ENCODE results near the gene CDK11A. TPM values are rescaled to one million over a fixed set of nuclear protein-coding genes. Genes with fewer than 3 reads are reported as not detected.
A peak's percentile ranks its signal among the peaks of the same experiment; 100 is the strongest.
"Not testable (repeated sequence)": the region's sequence is repeated elsewhere in the genome, so short reads cannot be mapped to it uniquely, and the experiment has no call there.

Gene CDK11A
- total RNA-seq, 1 donor from 2014 or later = 74.4 TPM

DNA sequence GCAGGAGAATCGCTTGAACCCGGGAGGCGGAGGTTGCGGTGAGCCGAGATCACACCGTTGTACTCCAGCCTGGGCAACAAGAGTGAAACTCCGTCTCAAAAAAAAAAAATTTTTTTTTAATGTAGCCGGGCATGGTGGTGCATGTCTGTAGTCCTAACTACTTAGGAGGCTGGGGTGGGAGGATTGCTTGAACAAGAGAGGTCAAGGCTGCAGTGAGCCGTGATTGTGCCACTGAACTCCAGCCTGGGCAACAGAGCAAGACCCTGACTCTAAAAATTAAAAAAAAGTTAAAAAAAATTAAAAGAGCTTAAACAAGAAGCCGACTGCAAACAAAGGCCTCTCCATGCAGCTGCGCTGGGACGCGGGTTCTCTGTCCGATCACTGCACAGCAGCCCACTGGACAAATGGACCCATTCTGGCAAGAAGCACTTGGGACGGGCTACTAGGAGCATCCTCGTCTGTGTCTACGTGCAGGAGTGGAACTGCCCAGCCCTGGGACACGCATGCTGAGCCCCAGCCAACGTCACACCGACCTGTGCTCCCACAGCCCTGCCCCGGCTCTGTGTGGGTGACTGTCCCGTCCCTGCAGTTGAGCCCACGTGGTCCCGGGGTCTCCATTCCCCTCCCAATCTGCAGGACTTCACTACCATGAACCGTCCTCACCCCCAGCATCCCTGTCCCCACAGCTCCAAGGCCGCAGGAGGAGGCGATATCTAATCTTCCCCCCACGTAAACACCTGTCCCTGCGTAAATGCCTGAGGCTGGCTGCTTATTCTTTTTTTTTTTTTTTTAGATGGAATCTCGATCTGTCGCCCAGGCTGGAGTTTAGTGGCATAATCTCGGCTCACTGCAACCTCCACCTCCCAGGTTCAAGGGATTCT, 43.9 kb downstream of the CDK11A start:
- H3K9me3 Mint-ChIP-seq = no peaks in the 10 kb centered on the region
- no peak overlapping the region for H3K4me3 Mint-ChIP-seq
- peaks cover 17% of the 10 kb centered on the region for H3K4me1 Mint-ChIP-seq (ENCODE audit: low read depth)
- no peak for DNase-seq (ENCODE audit: low spot score)
- H3K27me3 Mint-ChIP-seq (ENCODE audit: insufficient read depth) = no peaks in the 10 kb centered on the region
- no peaks in the 10 kb centered on the region for H3K36me3 Mint-ChIP-seq (ENCODE audit: low read depth)
- H3K27ac Mint-ChIP-seq = no peak overlapping the region
- intact Hi-C loops (cut with micrococcal nuclease) = no loop called here

GRCh38 chr1:1678581-1679380, 45.4 kb downstream of the CDK11A start:
- intact Hi-C loops (cut with micrococcal nuclease) = no loop called here
- peaks cover 3% of the 10 kb centered on the region for H3K36me3 Mint-ChIP-seq (ENCODE audit: low read depth)
- no peaks in the 10 kb centered on the region for H3K27me3 Mint-ChIP-seq (ENCODE audit: insufficient read depth)
- peak overlapping the region; percentile 83 for H3K4me3 Mint-ChIP-seq
- peak; percentile 35 for DNase-seq (ENCODE audit: low spot score)
- peaks cover 17% of the 10 kb centered on the region for H3K4me1 Mint-ChIP-seq (ENCODE audit: low read depth)
- no peaks in the 10 kb centered on the region for H3K9me3 Mint-ChIP-seq
- H3K27ac Mint-ChIP-seq = peak overlapping the region; percentile 80

- Mint-ChIP-seq H3K27ac (peak overlapping the region; percentile 80), H3K9me3 (no peaks in the 10 kb centered on the region), H3K27me3 (ENCODE audit: insufficient read depth) (no peaks in the 10 kb centered on the region), H3K36me3 (ENCODE audit: low read depth) (peaks cover 3% of the 10 kb centered on the region), H3K4me3 (peak overlapping the region; percentile 83), H3K4me1 (ENCODE audit: low read depth) (peaks cover 17% of the 10 kb centered on the region)
- DNase-seq (ENCODE audit: low spot score) = peak; percentile 20
- intact Hi-C loops (cut with micrococcal nuclease) = no loop called here
These were observed 46.2 kb downstream of the CDK11A start for GRCh38 chr1:1677718-1678580.

DNA sequence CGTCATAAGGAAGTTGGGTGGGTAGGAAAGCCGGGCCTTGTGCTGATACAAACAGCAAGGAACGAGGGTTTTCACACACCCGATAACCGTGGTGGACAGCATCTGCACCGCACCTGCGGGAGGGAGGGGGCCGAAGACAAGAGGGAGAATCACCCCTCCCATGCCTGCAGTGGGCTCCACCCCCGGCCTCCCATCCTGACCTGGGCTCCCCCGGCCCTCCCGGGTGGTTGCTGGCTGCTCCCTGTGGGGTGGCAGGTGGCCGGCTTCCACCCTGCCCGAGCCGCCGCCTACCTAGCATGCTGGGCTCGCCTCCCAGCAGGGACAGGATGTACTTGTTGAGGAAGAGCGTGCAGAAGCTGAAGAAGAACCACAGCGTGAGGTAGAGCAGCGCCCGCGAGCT, 48.1 kb downstream of the CDK11A start:
- H3K4me3 Mint-ChIP-seq; H3K27ac Mint-ChIP-seq; H3K36me3 Mint-ChIP-seq (ENCODE audit: low read depth); intact Hi-C loops (cut with micrococcal nuclease); H3K9me3 Mint-ChIP-seq; DNase-seq (ENCODE audit: low spot score); H3K27me3 Mint-ChIP-seq (ENCODE audit: insufficient read depth): not testable (repeated sequence)
- H3K4me1 Mint-ChIP-seq (ENCODE audit: low read depth) = peaks cover 17% of the 10 kb centered on the region

- DNase-seq (ENCODE audit: low spot score); H3K9me3 Mint-ChIP-seq; H3K27ac Mint-ChIP-seq; intact Hi-C loops (cut with micrococcal nuclease); H3K4me3 Mint-ChIP-seq; H3K27me3 Mint-ChIP-seq (ENCODE audit: insufficient read depth); H3K36me3 Mint-ChIP-seq (ENCODE audit: low read depth): not testable (repeated sequence)
- H3K4me1 Mint-ChIP-seq (ENCODE audit: low read depth) = peaks cover 17% of the 10 kb centered on the region
These were observed 48.9 kb downstream of the CDK11A start for GRCh38 chr1:1675218-1675617.

DNA sequence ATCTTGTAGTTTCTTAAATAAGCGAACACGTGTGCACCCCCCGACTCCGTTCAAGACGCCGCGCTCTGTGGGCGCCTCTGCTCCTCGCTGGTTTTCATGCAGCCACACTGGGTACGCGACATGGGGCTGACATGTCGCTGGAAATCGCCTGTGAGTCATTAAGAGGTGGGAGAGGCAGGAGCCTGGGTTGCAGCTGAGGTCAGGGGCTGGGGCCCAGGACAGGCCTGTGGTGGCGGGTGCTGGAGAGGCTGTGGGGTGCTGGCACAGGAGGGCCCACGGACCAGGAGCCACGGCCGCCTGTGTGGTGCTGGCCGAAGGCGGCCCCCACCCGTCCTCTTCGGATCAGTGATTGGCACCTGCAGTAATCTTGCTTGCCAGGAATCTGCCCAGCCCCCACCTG, 49.4 kb downstream of the CDK11A start:
- H3K27me3 Mint-ChIP-seq (ENCODE audit: insufficient read depth); DNase-seq (ENCODE audit: low spot score); intact Hi-C loops (cut with micrococcal nuclease); H3K4me3 Mint-ChIP-seq; H3K9me3 Mint-ChIP-seq; H3K27ac Mint-ChIP-seq; H3K36me3 Mint-ChIP-seq (ENCODE audit: low read depth): not testable (repeated sequence)
- H3K4me1 Mint-ChIP-seq (ENCODE audit: low read depth) = peaks cover 17% of the 10 kb centered on the region

DNA sequence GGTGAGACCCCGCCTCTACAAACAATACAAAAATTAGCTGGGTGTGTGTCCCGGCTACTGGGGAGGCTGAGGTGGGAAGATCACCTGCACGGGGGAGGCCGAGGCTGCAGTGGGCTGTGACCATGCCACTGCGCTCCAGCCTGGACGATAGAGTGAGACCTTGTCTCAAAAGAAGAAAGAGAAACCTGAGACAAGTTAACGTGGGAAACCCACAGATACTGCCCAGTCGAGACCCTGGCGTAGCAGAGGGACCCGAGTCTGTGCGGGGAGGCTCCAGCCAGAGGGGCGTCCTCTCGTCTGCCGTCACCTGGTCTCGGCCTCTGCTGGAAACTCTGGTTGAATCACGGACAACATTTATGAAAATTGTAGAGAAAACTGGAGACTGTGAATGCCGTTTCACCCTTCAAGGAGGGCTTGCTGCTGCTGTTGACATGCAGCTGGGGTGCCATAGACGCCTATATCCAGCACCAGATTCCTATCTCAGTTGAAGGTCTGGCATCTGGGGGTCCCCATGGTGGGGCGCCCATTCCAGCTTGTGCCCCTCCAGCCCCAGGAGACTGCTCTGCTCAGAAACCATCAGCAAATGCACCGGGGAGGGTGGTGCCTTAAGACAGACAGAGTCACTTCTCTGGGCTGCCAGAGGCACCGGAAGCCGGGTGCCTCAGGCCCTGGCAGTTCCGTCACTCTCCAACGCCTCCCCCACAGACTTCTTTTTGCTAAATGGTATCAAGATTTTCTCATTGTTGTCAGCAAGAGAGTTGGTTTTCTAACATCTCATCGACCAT, 51.8 kb downstream of the CDK11A start:
- intact Hi-C loops (cut with micrococcal nuclease) = no loop called here
- Mint-ChIP-seq H3K9me3 (no peaks in the 10 kb centered on the region), H3K27ac (no peak overlapping the region), H3K27me3 (ENCODE audit: insufficient read depth) (no peaks in the 10 kb centered on the region), H3K4me3 (no peak overlapping the region), H3K36me3 (ENCODE audit: low read depth) (peaks cover 13% of the 10 kb centered on the region), H3K4me1 (ENCODE audit: low read depth) (peaks cover 3% of the 10 kb centered on the region)
- DNase-seq (ENCODE audit: low spot score) = no peak

GRCh38 chr1:1671365-1672119, 52.6 kb downstream of the CDK11A start:
- intact Hi-C loops (cut with micrococcal nuclease) = no loop called here
- no peak for DNase-seq (ENCODE audit: low spot score)
- Mint-ChIP-seq H3K9me3 (no peaks in the 10 kb centered on the region), H3K27ac (no peak overlapping the region), H3K36me3 (ENCODE audit: low read depth) (peaks cover 14% of the 10 kb centered on the region), H3K27me3 (ENCODE audit: insufficient read depth) (no peaks in the 10 kb centered on the region), H3K4me3 (no peak overlapping the region), H3K4me1 (ENCODE audit: low read depth) (no peaks in the 10 kb centered on the region)

- H3K36me3 Mint-ChIP-seq (ENCODE audit: low read depth) = peaks cover 14% of the 10 kb centered on the region
- no peak for DNase-seq (ENCODE audit: low spot score)
- no peak overlapping the region for H3K4me3 Mint-ChIP-seq
- H3K27ac Mint-ChIP-seq = no peak overlapping the region
- no peaks in the 10 kb centered on the region for H3K27me3 Mint-ChIP-seq (ENCODE audit: insufficient read depth)
- intact Hi-C loops (cut with micrococcal nuclease) = no loop called here
- H3K4me1 Mint-ChIP-seq (ENCODE audit: low read depth) = no peaks in the 10 kb centered on the region
- no peaks in the 10 kb centered on the region for H3K9me3 Mint-ChIP-seq
These were observed 53.3 kb downstream of the CDK11A start for GRCh38 chr1:1670866-1671265.

GRCh38 chr1:1669468-1670440, 54.4 kb downstream of the CDK11A start:
- intact Hi-C loops (cut with micrococcal nuclease) = no loop called here
- peaks cover 12% of the 10 kb centered on the region for H3K36me3 Mint-ChIP-seq (ENCODE audit: low read depth)
- H3K4me3 Mint-ChIP-seq = no peak overlapping the region
- no peaks in the 10 kb centered on the region for H3K27me3 Mint-ChIP-seq (ENCODE audit: insufficient read depth)
- H3K4me1 Mint-ChIP-seq (ENCODE audit: low read depth) = no peaks in the 10 kb centered on the region
- no peaks in the 10 kb centered on the region for H3K9me3 Mint-ChIP-seq
- DNase-seq (ENCODE audit: low spot score) = no peak
- no peak overlapping the region for H3K27ac Mint-ChIP-seq

GRCh38 chr1:1666526-1666925, 57.6 kb downstream of the CDK11A start:
- Mint-ChIP-seq H3K4me3 (no peak overlapping the region), H3K27me3 (ENCODE audit: insufficient read depth) (no peaks in the 10 kb centered on the region), H3K27ac (no peak overlapping the region), H3K36me3 (ENCODE audit: low read depth) (peaks cover 11% of the 10 kb centered on the region), H3K9me3 (no peaks in the 10 kb centered on the region), H3K4me1 (ENCODE audit: low read depth) (no peaks in the 10 kb centered on the region)
- intact Hi-C loops (cut with micrococcal nuclease) = no loop called here
- DNase-seq (ENCODE audit: low spot score) = no peak

All from activated T-helper 1 cell treated with anti-CD3 and anti-CD28 coated beads, Interleukin-12 subunit alpha, Interleukin-12 subunit beta, Interleukin-2, Interleukin-4 antibody, amounts not matched to agents 30 ng/mL and 10 ng/mL and 1 ng/mL, durations not matched to agents 14 hours and 24 hours and 36 hours (primary cell).